Smooth muscle cell (in vitro differentiated cells): ENCODE data around the gene TCEAL9. TPM values are rescaled to one million over a fixed set of nuclear protein-coding genes. Genes with fewer than 3 reads are reported as not detected.

Experiments
- DNase-seq: peaks from one replicate; lab custom pipeline; 2025; ENCODE audit not compliant: unreplicated experiment; lab: John Stamatoyannopoulos, UW
- H2AFZ ChIP-seq: fragments of 200-600 bp; sonication (generic); 2 replicates; pipeline ENCODE4 v1.6.0; 2016; ENCODE audit warnings: antibody characterized with exemption, low read depth, mild to moderate bottlenecking
- H3F3A ChIP-seq: fragments of 200-600 bp; sonication (generic); 2 replicates; pipeline ENCODE4 v1.6.0; 2017; ENCODE audit warnings: antibody characterized with exemption, low read depth
- H3K27ac ChIP-seq: fragments of 200-600 bp; sonication (generic); 2 replicates; pipeline ENCODE4 v1.5.1; 2016; ENCODE audit warnings: low read depth, mild to moderate bottlenecking
- H3K27me3 ChIP-seq: fragments of 200-600 bp; sonication (generic); 2 replicates; pipeline ENCODE4 v1.6.1; 2016; ENCODE audit warnings: low read depth, mild to moderate bottlenecking
- H3K36me3 ChIP-seq: fragments of 200-600 bp; sonication (generic); 2 replicates; pipeline ENCODE4 v1.5.1; 2016; ENCODE audit warnings: low read depth
- H3K4me1 ChIP-seq: fragments of 200-600 bp; sonication (generic); 2 replicates; pipeline ENCODE4 v1.5.1; 2016; ENCODE audit warnings: low read depth
- H3K4me2 ChIP-seq: fragments of 200-600 bp; sonication (generic); 2 replicates; pipeline ENCODE4 v1.6.0; 2016; ENCODE audit warnings: mild to moderate bottlenecking
- H3K4me3 ChIP-seq: fragments of 200-600 bp; sonication (generic); 2 replicates; pipeline ENCODE4 v1.5.1; 2016; ENCODE audit warnings: mild to moderate bottlenecking
- H3K79me2 ChIP-seq: fragments of 200-600 bp; sonication (generic); 2 replicates; pipeline ENCODE4 v1.6.0; 2016; ENCODE audit warnings: low read depth, mild to moderate bottlenecking
- H3K9ac ChIP-seq: fragments of 200-600 bp; sonication (generic); 2 replicates; pipeline ENCODE4 v1.6.0; 2016; ENCODE audit warnings: low read depth
- H3K9me3 ChIP-seq: fragments of 200-600 bp; sonication (generic); replicated peaks from 2 replicates; pipeline ENCODE4 v1.5.1; 2016; ENCODE audit warnings: low read depth
- H4K20me1 ChIP-seq: fragments of 200-600 bp; sonication (generic); 2 replicates; pipeline ENCODE4 v1.6.0; 2016; ENCODE audit warnings: low read depth
- CTCF ChIP-seq: fragments of 200-600 bp; sonication (generic); IDR thresholded peaks from 2 replicates; pipeline ENCODE4 v1.5.1; 2017; ENCODE audit warnings: borderline replicate concordance, mild to moderate bottlenecking, antibody characterized with exemption; ENCODE audit not compliant: insufficient read depth, poor library complexity, severe bottlenecking
- WGBS: methylation state at CpG from one replicate; pipeline ENCODE4 v1.1.7; 2016; ENCODE audit warnings: low lambda C conversion rate; 5-methylcytosine and 5-hydroxymethylcytosine counted together
- polyA plus RNA-seq: library from polyadenylated mRNA; unstranded; fragments of >200 nt; fragmentation: Nextera tagmentation; extraction: Ambion mirVana; gene quantifications from 2 replicates; pipeline ENCODE4 v1.2.1, GENCODE V29; 2016
- total RNA-seq: library from RNA; depleted of rRNA; stranded (reverse); fragments of >200 nt; gene quantifications from 2 replicates; pipeline ENCODE4 v1.2.3, GENCODE V29; 2014

The TCEAL9 gene
- total and polyA plus RNA-seq, 2 experiments from 2014 or later: 255 to 267 TPM

- H3K4me2 ChIP-seq: no peak overlapping the region
- WGBS: 58% methylated on average over 3 of the region's 3 CpGs
- no peak overlapping the region for H3K4me3 ChIP-seq
- DNase-seq: no peak
- no peak for TF ChIP-seq CTCF
- H3F3A ChIP-seq: no peaks in the 10 kb centered on the region
- no peaks in the 10 kb centered on the region for H3K79me2 ChIP-seq
- H3K4me1 ChIP-seq: no peaks in the 10 kb centered on the region
- no peaks in the 10 kb centered on the region for H4K20me1 ChIP-seq
- no peaks in the 10 kb centered on the region for H3K9me3 ChIP-seq
- no peaks in the 10 kb centered on the region for H3K27me3 ChIP-seq
- no peak overlapping the region for H2AFZ ChIP-seq
- no peak overlapping the region for H3K9ac ChIP-seq
- no peaks in the 10 kb centered on the region for H3K36me3 ChIP-seq
- H3K27ac ChIP-seq: no peak overlapping the region
Observed at GRCh38 chrX:103393487-103393886, 37.2 kb downstream of the TCEAL9 start.

- H3K4me2 ChIP-seq: no peak overlapping the region
- H3K4me3 ChIP-seq: no peak overlapping the region
- H3K79me2 ChIP-seq: no peaks in the 10 kb centered on the region
- DNase-seq: no peak
- H3K27me3 ChIP-seq: no peaks in the 10 kb centered on the region
- H3K9me3 ChIP-seq: no peaks in the 10 kb centered on the region
- H3K27ac ChIP-seq: peak overlapping the region; percentile 71
- H3K4me1 ChIP-seq: no peaks in the 10 kb centered on the region
- no peaks in the 10 kb centered on the region for H3K36me3 ChIP-seq
- H4K20me1 ChIP-seq: no peaks in the 10 kb centered on the region
- 44% methylated on average over 5 of the region's 5 CpGs for WGBS
- H3K9ac ChIP-seq: peak overlapping the region; percentile 34
- no peak for TF ChIP-seq CTCF
- H2AFZ ChIP-seq: no peak overlapping the region
- no peaks in the 10 kb centered on the region for H3F3A ChIP-seq
Observed at GRCh38 chrX:103396186-103396585, 39.9 kb downstream of the TCEAL9 start.

- Histone ChIP-seq H3K27me3 (no peaks in the 10 kb centered on the region), H3K4me1 (no peaks in the 10 kb centered on the region), H3F3A (no peaks in the 10 kb centered on the region), H3K79me2 (no peaks in the 10 kb centered on the region), H3K27ac (peak overlapping the region; percentile 71), H3K4me3 (no peak overlapping the region), H3K4me2 (no peak overlapping the region), H2AFZ (no peak overlapping the region), H3K9ac (peak overlapping the region; percentile 34), H4K20me1 (no peaks in the 10 kb centered on the region), H3K9me3 (no peaks in the 10 kb centered on the region), H3K36me3 (no peaks in the 10 kb centered on the region)
- no peak for DNase-seq
- no peak for TF ChIP-seq CTCF
- WGBS: 48% methylated on average over 2 of the region's 2 CpGs
Observed at GRCh38 chrX:103396660-103397059, 40.4 kb downstream of the TCEAL9 start.

GRCh38 chrX:103397707-103398106 is 41.4 kb downstream of the TCEAL9 start:
- 74% methylated on average over 4 of the region's 4 CpGs for WGBS
- no peak overlapping the region for H3K4me2 ChIP-seq
- H3K4me1 ChIP-seq: no peaks in the 10 kb centered on the region
- H3K4me3 ChIP-seq: no peak overlapping the region
- no peak overlapping the region for H3K27ac ChIP-seq
- H4K20me1 ChIP-seq: no peaks in the 10 kb centered on the region
- H3K27me3 ChIP-seq: no peaks in the 10 kb centered on the region
- no peak overlapping the region for H3K9ac ChIP-seq
- no peak for TF ChIP-seq CTCF
- H2AFZ ChIP-seq: no peak overlapping the region
- no peaks in the 10 kb centered on the region for H3F3A ChIP-seq
- no peaks in the 10 kb centered on the region for H3K36me3 ChIP-seq
- H3K79me2 ChIP-seq: no peaks in the 10 kb centered on the region
- no peaks in the 10 kb centered on the region for H3K9me3 ChIP-seq
- DNase-seq: no peak
